GM23248 (cell line): ENCODE measurements around the gene APOA4.

Experiments
- EZH2 ChIP-seq: fragments of 200-600 bp; sonication (generic); IDR thresholded peaks from 2 replicates; pipeline ENCODE4 v1.6.1; 2018; ENCODE audit warnings: antibody characterized with exemption, mild to moderate bottlenecking; ENCODE audit not compliant: insufficient read depth, poor library complexity, severe bottlenecking
- EZH2phosphoT487 ChIP-seq: fragments of 200-600 bp; sonication (generic); IDR thresholded peaks from 2 replicates; pipeline ENCODE4 v1.6.1; 2018; ENCODE audit warnings: antibody characterized with exemption, moderate library complexity, mild to moderate bottlenecking, low read depth; ENCODE audit not compliant: insufficient read depth

DNA sequence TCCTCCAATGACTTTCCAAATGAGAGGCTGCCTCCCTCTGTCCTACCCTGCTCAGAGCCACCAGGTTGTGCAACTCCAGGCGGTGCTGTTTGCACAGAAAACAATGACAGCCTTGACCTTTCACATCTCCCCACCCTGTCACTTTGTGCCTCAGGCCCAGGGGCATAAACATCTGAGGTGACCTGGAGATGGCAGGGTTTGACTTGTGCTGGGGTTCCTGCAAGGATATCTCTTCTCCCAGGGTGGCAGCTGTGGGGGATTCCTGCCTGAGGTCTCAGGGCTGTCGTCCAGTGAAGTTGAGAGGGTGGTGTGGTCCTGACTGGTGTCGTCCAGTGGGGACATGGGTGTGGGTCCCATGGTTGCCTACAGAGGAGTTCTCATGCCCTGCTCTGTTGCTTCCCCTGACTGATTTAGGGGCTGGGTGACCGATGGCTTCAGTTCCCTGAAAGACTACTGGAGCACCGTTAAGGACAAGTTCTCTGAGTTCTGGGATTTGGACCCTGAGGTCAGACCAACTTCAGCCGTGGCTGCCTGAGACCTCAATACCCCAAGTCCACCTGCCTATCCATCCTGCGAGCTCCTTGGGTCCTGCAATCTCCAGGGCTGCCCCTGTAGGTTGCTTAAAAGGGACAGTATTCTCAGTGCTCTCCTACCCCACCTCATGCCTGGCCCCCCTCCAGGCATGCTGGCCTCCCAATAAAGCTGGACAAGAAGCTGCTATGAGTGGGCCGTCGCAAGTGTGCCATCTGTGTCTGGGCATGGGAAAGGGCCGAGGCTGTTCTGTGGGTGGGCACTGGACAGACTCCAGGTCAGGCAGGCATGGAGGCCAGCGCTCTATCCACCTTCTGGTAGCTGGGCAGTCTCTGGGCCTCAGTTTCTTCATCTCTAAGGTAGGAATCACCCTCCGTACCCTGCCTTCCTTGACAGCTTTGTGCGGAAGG lies 9.5 kb upstream of the APOA4 start:
- no peak for TF ChIP-seq EZH2
- no peak for TF ChIP-seq EZH2phosphoT487
